ENCODE results near the gene ERBB3.

Gene ERBB3

DNA sequence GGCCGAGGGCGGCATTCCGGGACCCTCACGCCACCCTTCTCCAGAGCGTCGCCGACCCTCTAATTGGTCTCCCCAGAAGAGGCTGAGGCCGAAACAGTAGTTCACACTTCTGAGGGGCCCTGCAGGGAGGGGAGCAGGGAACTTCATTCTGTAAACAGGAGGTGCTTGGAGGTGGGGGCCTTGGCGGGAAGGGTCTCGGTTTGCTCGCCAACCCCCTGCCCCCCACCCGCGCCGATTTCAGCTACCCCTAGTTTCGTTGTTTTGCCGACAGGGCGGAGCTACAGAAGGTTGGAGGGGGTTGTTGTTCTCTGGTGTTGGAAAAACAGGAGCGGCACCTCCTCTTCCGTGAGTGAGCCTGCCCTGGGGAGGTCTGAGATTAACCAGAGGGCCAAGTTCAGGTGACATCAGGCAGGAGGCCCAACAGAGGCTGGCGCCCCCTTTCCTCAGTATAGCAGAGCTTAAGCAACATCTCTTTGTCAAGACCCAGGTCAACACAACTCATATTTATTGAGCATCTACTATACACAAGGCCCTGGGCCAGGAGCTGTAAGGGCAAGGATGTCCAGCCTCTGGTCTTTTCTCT, 682 bp downstream of the ERBB3 start:
- no peak for FAIRE-seq

DNA sequence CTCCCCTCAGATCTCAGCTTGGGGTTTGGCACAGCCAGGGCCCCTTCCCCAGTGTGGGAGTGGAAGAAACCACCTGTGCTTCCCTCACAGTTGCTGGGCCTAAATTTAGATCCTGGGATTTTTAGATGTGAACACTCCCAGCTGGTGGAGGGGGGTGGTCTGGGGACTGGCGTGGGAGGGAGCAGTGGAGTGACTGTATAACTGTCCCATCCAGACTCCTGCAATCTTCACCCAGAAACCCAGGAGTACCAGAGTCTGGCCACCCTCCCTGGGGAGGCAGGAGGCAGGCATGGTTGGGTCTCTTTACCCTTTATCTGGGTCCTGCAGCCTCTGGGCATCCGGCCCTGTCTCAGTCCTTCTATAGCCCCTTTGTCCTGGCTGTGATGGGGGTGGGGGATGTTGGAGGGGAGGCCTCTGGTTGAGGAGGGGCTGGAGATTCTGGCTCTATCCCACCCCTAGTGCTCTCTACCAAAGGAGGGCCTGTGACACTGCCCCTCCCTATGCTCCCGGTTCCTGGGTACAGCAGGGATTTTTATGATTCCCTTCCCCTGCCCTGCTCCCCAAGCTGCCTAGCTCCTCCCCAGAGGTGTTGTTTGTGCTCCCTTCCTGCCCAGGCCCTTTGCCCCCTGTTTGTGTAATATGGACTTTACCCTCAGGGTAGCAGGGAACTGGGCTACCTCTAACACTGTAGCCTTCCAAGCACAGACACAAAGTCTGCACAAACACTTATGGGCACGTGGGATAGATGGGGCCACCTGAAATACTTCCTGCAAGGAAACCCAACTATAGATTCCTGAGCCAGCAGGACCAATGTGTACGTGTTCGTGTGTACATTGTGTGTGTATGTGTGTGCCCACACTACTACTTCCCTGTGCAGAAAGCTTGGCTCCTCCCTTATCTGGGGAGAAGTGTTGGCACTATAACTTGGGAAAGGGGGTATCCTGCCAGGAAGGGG, 1.7 kb downstream of the ERBB3 start:
- no peak for FAIRE-seq

DNA sequence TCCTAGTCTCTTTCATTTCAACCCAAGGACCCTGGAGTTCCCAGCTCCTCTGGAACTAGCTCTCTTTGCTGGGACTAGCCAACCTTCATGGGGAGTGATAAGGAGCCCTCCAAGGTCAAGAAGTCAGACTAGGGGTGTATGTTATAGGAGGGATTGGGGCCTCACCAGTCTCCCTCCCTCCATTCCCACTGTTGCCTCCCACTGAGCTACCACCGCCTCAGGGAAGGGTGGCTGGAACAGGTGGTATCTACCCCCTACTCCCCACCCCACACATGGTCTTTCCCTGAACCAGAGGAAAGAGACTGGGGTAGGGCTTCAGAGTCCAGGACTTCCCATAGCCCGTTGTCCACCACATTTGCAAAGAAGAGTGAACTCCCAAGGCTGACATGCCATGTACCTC, 2.4 kb downstream of the ERBB3 start:
- FAIRE-seq: no peak

DNA sequence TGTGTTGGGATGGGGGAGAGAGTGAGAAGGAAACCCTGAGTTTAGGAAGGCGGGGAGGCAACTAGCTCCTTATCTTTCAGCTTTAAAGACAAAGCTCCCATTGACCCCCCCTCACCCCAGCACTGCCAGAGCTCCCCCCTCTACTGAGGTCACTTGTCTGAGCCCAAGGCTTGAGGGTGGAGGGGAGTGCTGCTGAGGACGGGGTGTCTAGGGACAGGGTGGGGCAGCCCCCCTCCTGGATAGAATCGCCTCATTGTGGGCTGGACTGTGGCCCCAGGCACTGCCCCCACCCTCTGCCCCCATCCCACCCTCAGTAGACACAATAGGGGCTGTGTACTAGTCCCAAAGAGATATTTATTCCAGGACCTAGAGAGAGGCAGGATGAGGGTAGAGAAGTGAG, 3.0 kb downstream of the ERBB3 start:
- FAIRE-seq: no peak

DNA sequence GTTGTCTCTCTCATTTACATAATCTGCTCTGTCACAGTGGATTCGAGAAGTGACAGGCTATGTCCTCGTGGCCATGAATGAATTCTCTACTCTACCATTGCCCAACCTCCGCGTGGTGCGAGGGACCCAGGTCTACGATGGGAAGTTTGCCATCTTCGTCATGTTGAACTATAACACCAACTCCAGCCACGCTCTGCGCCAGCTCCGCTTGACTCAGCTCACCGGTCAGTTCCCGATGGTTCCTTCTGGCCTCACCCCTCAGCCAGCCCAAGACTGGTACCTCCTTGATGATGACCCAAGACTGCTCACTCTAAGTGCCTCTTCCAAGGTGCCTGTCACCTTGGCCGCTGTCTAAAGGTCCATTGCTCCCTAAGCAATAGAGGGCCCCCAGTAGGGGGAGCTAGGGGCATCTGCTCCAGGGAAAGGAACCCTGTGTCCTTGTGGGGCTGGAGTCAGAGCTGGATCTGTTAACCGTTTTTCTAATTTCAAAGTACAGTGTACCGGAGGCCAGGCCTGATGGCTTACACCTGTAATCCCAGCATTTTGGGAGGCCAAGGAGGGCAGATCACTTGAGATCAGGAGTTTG, 5.1 kb downstream of the ERBB3 start:
- no peak for FAIRE-seq

DNA sequence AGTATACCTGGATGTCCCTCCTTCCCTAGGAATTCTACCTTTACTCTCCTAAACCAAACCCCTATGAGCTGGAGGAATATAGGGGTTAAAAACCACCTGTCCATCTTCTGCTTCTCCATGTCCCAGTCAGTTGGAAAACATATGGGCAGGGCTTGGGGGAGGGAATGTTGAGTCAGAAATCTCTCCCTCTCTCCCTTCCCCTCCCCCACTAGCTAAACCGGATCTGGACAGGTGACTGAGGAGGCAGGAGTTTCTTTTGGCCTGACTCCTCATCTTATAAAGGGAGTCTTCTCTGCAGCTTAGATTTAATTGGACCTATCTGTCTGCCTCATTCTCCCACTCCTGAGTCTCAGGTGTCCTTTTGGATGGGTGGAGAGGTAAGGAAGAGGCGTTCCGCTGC, 6.1 kb downstream of the ERBB3 start:
- FAIRE-seq: no peak

DNA sequence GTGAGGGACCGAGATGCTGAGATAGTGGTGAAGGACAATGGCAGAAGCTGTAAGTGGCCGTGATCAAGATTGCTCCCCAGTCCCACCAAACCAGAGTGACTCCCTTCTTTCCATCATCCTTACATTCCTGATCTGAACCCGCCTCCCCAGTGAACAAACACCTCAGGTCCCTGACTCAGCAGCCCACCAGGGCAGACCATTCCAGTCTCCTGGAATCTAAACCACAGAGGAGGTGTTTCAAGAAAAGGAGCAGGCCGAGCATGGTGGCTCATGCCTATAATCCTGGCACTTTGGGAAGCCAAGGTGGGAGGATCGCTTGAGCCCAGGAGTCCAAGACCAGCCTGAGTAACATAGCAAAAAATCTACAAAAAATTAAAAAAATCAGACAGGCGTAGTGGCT, 6.6 kb downstream of the ERBB3 start:
- no peak for FAIRE-seq

DNA sequence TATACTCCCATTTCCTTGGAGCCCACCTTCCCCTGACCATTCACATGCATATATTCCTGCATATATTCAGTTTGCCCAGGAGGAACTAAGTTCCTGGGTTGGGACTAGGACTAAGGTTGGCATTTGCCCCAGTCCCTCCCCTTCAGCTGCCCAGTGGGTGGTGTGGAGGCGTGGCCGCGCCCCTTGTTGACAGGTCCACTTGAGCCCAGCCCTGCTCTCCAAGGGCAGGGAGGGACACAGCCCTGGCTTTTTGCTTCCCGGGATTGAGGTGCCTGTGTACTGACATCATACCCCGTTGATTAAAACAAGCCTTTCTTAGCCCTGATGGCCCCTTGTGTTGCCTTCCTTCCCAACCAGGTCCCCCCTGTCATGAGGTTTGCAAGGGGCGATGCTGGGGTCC, 7.3 kb downstream of the ERBB3 start:
- FAIRE-seq: no peak

DNA sequence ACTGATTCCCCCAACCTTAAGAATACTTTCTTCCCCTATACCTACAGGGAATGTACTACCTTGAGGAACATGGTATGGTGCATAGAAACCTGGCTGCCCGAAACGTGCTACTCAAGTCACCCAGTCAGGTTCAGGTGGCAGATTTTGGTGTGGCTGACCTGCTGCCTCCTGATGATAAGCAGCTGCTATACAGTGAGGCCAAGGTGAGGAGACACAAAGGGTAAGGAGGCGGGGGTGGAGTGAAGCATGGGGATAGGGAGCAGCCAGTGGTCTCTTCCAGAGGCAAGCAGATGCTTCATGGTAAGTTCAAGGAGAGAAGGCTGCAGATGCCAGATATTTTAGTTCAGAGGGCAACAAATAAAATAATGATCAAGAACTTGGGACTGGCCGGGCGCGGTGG, 17.8 kb downstream of the ERBB3 start:
- FAIRE-seq: no peak

DNA sequence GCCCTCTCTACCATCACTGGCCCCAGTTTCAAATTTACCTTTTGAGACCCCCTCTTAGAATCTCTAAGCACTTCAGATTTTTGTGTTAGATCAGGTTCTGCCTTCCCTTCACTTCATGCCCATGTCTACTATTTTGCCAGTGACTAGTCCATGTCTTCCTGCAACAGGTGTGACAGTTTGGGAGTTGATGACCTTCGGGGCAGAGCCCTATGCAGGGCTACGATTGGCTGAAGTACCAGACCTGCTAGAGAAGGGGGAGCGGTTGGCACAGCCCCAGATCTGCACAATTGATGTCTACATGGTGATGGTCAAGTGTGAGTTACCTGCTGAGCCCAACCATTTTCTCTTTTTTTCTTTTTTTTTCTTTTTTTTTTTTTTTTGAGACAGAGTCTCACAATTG, 18.6 kb downstream of the ERBB3 start:
- FAIRE-seq: no peak

DNA sequence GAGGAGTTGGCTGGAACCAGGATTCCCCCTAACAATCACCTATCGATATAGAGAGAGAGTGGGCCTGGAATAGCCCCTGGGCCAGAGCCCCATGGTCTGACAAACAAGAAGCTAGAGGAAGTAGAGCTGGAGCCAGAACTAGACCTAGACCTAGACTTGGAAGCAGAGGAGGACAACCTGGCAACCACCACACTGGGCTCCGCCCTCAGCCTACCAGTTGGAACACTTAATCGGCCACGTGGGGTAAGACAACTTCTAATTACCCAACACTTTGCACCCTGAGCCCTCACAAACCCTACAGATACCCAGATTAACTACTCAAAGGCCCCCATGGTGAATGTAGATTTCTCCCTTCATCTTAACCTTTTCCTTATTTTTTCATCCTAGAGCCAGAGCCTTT, 19.8 kb downstream of the ERBB3 start:
- FAIRE-seq: no peak

DNA sequence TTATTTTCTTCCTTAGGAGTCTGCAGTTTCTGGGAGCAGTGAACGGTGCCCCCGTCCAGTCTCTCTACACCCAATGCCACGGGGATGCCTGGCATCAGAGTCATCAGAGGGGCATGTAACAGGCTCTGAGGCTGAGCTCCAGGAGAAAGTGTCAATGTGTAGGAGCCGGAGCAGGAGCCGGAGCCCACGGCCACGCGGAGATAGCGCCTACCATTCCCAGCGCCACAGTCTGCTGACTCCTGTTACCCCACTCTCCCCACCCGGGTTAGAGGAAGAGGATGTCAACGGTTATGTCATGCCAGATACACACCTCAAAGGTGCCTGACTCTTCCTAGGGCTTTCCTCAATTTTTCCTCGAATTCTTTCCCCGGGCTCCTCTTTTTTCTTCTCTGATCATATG, 21.1 kb downstream of the ERBB3 start:
- FAIRE-seq: no peak

DNA sequence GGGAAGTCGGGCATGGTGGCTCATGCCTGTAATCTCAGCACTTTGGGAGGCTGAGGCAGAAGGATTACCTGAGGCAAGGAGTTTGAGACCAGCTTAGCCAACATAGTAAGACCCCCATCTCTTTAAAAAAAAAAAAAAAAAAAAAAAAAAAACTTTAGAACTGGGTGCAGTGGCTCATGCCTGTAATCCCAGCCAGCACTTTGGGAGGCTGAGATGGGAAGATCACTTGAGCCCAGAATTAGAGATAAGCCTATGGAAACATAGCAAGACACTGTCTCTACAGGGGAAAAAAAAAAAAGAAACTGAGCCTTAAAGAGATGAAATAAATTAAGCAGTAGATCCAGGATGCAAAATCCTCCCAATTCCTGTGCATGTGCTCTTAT, 22.7 kb downstream of the ERBB3 start:
- no peak for FAIRE-seq

DNA sequence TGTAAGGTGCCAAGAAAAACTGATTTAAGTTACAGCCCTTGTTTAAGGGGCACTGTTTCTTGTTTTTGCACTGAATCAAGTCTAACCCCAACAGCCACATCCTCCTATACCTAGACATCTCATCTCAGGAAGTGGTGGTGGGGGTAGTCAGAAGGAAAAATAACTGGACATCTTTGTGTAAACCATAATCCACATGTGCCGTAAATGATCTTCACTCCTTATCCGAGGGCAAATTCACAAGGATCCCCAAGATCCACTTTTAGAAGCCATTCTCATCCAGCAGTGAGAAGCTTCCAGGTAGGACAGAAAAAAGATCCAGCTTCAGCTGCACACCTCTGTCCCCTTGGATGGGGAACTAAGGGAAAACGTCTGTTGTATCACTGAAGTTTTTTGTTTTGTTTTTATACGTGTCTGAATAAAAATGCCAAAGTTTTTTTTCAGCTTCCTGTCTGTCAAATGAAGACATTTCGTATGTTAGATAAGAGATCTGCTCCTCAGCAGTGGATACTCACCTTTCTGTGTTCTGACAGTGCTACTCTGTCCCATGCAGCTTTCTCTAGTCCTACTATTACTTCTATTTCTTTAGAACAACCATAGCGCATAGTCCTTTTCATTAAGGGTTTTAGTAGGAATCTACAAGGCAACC, 23.2 kb downstream of the ERBB3 start:
- no peak for FAIRE-seq

DNA sequence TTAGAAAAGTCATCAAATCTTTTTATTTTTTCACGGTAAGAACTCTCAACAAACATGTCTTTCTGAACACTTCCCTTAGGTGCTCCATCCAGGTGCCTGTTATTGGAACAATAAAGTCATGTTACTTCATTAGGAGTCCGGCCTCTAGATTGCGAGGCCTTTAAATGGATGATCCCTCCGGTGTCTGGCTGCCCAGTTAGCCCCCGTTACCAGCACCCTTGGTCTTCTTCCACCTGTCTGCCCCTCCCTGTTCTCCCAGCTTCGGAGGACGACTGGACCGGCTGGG, 23.8 kb downstream of the ERBB3 start:
- FAIRE-seq: no peak

DNA sequence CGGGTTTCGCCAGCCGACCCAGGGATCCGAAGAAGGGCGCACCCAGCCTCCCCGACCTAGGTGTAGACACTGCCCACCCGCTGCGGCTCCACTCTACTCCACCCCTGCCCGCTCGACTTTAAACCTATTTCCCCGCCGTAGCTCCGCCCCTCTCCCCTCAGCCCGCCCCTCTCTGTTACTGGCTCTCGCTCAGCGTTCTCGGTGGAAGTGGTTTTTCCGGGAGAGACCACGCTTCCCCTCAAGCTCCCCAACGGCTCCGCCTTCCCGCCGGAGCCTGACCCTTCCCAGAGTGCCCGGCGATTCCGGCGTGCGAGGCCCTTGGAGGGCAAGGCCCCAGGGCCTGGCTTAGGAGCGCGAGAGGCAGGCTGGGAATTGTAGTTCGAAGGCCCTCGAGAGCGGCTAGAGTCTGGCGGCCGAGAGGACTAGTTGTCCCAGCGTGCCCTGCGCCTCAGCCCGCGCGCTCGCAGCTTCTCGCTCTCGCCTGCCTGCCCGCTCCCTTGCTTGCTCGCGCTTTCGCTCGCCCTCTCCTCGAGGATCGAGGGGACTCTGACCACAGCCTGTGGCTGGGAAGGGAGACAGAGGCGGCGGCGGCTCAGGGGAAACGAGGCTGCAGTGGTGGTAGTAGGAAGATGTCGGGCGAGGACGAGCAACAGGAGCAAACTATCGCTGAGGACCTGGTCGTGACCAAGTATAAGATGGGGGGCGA, 24.3 kb downstream of the ERBB3 start, which contains the start of gene PA2G4:
Gene PA2G4, plus strand, starts transcription at position 451 of the 706 bp plus-strand sequence. Its CDS starts 179 bp downstream, at position 630.
- FAIRE-seq: peak; percentile 92

DNA sequence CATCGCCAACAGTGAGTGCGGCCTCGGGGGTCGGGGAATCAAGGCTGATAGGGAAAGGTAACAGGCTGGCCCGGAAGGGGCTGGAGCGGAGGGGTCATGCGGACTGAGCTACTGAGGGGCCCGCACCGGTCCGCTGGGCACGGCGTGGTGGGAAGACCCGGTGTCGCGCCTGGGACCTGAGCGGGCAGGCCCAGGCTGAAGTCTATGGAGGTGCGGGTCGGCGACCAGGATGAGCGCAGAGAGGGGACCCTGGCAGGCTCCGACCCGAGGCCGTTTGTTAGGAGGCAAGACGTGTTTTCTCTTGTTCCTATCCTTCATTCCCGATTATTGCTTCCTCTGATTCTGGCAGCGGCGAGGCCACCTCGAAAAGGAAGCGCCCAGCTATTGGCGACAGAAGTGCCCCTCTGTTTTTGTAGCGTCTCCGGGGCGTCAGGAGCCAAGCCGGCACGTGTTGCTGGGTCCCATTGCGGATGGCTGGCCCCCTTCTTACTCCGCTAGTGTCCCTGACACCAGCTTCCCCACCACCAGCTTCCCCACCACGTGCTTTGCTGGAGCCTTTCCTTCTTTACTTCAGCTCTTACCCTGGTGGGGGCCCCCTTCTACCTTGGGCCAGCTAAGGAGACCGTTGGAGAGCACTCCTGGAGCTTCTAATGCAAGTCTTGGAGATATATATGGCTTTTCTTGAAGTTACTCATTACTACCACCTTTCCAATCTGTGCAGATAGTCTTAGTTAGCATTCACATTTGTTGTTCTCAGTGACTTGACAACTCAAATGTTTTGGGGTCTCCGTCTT, 25.0 kb downstream of the ERBB3 start:
- FAIRE-seq: no peak

DNA sequence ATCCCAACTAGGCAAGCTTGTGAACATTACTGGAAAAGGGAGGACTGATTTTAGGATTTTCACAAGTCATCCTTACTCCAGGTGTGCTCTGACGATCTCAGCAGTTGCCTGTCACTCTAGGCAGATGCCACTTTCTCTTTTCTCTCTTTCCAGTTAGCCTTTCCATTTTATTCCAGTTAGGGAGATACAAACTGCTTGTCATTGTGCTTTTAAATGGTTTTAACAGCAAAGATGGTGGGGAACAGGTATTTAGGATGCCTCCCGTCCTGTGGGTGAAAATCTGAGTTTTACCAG, 25.6 kb downstream of the ERBB3 start:
- FAIRE-seq: no peak

DNA sequence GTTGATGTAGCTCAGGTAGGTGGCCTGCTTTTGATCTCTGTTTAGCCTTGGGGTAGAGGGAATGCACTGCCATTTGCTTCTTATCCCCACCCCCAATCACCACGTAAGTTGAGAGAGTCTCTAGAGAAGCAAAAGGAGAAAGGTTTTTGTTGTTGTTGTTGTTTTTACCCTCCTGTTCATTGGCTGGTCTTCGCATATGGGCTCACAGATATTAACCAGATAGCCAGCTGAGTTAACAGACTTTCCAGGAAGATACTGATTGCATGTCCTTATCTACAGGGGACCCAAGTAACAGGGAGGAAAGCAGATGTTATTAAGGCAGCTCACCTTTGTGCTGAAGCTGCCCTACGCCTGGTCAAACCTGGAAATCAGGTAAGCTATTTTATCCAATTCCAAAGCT, 27.3 kb downstream of the ERBB3 start:
- FAIRE-seq: no peak

DNA sequence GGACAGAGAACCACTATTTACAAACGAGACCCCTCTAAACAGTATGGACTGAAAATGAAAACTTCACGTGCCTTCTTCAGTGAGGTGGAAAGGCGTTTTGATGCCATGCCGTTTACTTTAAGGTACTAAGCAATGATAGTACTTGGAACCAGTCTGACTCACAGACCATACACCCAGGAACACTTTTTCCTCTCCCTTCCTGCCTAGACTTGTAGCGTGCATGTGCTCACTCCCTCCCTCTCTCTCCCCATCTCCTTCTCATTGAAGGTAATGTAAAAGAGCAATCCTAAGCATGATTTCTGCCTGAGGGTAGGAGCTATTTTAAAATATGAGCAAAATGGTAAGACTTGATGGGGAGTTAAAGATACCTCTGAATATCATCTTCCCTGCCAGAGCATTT, 30.6 kb downstream of the ERBB3 start:
- no peak for FAIRE-seq

DNA sequence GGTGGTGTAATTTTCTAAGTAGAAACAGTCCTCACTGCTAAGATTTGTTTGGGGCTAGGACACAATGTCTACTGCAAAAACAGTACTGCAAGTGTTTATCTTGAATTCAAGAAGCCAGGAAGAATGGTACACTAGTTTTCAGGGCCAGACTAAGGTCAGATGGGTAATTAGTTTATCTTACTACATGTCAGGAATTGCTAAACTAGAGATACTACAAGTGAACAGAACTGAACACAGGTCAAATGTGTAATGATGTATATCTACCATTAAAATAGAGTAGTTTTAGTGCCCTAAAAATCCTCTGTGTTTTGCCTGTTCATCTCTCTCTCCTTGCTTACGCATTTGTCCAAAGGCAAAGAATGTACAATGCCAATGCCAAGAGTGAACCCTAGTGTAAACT, 34.1 kb downstream of the ERBB3 start:
- no peak for FAIRE-seq

DNA sequence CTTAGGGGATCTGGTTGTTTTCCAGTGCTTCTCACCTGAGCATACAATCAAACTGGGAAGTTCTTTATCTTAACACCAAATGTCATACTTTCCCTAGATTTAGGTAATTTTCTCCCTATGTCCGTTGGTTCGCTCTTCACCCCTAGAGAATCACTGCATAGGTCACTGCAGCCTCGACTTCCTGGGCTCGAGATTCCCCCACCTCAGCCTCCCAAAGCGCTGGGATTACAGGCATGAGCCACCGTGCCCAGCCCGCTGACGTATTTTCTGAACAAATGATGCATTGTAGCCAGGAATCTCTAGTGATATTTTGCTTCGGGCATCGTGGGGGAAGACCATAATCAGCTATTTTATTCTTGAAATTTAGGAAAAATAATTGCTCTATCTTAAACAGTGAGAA, 35.4 kb downstream of the ERBB3 start:
- no peak for FAIRE-seq
